Measurements from ENCODE around the gene FILIP1L.

FILIP1L gene

DNA sequence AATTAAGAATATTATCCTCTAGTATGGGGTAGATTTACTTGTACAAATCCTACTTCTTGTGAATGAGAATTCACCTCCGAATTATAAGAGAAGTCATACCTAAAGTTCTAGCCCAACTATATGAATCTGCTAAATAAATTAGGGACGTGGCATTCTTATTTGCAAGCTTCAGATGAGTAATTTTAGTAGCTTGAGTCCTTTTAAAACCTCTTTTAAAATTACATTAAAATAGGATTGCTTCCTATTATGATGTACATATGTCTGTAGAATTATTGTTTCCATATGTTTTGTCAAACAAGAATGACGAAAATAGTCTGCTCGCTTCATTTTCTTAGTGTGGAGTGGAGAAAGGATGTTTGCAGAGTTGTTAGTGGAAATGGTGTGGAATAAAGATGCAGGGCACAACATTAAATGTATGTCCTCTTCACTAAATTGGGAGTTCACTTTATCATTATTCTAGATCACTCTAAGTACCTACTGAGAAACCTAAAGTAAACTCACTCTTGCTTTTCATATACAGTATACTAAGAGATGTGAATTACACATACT lies 237.2 kb downstream of the FILIP1L start:
- intact Hi-C loops (cut with DNase I): no loop called here
- DNase-seq: no peak

DNA sequence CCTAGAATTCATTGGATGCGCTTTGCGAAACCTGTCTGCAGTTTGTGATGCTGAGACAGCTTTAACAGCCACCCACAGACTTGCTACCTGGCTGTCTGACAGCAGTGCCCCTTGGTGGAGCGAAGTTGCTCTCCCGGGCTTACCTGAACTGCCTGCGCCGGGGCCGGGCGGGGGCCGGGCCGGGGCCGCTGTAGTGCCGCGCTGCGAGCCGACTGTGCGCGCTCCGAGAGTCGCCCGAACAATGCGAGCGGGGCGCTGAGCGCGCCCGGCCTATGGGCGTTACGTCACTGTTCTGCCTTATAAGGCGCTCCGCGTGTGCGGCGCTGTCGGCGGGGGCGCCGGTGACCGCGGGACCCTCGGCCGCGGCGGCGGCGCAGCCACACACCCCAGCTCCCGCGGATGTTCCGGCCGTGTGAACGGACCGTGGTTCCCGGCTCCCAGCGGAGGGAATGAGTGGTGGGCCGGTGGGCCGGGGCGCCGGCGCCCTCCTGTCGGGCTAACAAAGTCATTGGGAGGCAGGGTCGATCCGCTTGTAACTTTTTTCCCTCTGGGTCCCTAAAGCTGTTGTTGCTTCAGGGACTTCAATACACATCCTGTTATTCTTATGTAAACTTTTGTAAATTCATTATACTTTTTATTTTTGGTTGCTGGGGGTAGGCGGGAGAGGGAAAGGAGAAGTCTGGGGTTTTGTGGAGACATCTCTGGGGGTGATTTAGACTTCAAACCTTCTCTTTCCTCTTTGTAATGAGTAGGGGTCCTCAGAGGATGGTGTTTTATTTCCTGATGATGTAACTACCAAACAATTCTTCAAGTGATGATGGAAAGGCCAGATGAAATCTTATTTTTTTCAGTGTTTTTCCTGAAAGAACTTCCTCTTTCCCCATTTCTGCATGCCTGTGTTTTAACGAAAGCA lies 238.1 kb downstream of the FILIP1L start:
- intact Hi-C loops (cut with DNase I): no loop called here
- DNase-seq: peak; percentile 23 to 95 (median 68)

DNA sequence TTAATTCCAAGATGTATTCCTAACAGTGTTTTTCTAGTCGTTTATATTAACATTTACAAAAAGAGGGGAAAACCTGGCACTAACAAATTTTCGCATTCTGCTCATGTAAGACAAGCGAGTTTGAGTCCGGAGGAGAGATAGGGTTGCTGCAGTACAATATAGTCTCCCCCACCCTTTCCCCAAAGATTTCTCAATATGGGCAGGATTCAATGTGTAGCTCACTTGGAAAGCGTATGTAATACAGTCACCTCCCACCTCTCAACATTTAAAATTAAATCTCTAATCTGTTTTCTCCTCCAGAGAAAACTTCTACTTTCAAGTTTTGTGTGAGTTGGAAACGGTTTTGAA lies 238.7 kb downstream of the FILIP1L start:
- intact Hi-C loops (cut with DNase I): no loop called here
- DNase-seq: no peak

DNA sequence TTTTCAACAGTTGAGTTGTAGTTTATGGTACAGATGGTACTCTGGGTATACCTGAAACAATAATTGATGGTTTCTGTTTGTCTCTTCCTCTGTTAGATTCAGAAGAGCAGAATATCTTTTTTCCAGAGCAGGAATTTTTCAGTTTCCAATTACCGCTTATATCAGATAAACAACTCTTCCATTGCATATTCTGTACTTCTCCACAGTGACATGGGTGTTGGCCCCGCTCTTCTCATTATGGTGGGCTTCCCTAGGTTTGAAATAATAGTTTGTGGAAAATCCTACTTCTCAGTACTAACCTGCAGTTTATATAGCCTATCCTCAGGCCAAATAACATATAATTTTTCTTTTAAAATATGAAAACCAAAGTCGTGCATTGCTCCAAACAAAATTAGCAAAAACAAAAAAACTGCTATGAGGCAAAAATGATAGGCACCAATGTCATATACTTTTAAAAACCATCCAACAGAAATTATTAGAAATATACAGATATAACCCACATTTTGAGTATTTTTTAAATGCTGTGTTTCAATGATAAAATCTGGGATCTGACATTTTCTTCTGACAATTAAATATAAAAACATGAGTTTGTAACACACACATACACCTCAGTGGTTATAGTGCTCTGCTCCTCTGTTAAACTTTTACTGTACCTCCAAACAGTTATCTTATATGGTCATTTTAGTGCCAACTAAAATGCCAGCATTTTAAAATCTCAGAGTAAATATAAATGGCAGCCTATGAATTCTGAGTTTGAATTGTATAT lies 239.9 kb downstream of the FILIP1L start:
- DNase-seq: no peak
- intact Hi-C loops (cut with DNase I): no loop called here

DNA sequence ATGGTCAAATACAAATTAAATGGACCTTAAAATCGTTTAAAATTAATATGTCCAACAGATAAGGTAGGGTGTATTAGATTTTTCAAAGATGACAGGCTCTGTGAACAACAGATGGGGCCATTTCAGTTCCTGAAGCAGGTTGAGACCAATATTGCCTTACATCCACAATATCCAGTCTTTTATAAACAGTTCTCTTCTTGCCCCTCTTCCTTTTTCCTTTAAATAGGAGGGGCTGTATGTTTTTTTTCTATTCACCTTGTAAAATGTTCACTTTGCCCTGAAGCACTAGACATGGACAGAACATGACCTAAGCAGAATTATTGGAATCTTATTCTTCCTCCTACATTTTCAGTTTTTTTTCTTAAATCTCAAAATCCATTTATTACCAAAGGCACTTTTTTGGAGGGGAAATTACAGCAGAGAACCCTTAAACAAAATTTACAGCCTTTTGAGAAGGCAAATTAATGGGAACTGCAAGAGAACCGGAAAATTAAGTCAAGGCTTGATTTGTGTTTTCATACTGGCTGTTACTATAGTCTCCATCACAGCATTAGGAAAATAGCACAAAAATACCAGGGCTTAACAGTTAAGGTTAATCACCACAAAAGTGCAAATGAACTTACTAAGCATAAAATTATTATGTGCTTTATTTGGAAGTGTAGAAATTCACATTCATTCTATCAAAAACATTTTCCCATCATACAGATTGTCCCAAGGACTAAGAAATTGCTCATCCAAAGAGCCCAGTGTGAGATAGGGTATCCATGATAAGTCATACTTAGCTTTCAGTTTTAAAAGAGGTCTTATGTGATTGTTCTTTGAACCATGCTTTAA lies 240.8 kb downstream of the FILIP1L start:
- DNase-seq: no peak
- intact Hi-C loops (cut with DNase I): no loop called here

DNA sequence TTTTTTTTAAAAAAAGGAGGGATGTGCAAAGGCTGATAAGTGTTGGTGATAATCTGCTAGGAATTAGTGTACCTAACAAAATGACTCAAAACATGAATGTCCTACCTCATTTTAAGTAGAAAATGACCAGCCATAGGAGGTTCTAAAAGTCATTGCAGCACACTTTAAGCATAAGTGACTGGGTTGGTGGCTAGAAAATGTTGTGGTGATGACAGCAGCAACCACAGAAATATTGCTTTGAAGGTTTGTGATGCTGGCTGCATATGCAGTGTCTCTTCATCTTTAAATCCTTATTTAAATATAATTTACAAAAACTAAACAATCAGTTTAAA lies 241.4 kb downstream of the FILIP1L start:
- no peak for DNase-seq
- intact Hi-C loops (cut with DNase I): no loop called here

DNA sequence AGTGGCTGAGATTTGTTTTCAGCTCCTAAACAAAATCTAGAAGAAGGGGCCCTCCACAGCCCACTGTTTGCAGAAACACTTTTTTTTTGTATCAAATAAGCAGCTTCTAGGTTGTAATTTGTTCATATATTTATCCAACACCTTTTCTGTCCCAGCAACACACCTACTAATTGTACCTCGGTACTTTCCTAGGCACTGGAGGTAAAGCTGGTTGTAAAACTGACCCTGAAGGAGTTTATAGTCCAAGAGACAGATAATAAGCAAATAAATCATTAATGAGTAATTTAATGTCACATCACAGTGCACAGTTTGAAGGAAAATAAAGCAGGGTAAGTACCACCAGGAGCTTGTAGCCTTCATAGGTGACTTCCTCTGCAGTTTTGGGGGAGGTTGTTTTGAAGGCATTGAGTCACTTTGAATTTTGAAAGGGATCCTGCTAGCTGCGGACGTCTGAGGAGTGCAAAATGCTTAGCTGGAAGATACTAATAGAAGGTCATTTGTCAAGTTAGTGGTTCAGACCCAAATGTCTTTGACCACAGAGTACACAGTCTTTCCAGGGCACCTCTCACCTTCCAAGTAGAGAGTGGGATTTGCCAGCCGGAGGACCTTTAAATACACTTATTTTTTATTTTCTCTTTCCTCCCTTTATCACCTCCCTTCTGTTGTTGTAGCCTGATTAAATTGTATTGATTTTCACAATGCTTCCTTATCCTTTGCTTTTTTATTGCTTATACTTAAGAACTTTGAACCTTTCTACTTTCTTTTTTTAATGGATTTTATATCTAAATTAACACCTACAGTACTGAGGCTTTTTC lies 242.9 kb downstream of the FILIP1L start:
- intact Hi-C loops (cut with DNase I): no loop called here
- no peak for DNase-seq

DNA sequence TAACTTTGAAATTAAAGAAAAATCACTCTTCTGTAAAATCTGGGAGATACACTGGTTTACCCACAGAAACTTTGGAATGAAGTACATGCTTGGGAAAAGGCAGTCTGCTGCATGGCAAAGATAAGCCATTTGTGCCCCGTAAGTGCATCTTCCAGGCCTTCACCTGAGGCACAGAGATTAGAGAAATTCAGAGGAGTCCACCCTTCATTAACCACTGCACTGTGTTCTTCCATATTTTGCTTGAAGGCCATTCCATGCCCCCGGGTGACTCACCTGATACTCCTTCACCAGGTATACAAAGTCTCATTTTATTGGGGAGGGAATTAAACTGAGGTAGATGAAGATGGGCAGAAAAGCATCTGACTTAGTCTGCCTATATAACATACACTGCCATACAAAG lies 243.6 kb downstream of the FILIP1L start:
- DNase-seq: no peak
- intact Hi-C loops (cut with DNase I): no loop called here

DNA sequence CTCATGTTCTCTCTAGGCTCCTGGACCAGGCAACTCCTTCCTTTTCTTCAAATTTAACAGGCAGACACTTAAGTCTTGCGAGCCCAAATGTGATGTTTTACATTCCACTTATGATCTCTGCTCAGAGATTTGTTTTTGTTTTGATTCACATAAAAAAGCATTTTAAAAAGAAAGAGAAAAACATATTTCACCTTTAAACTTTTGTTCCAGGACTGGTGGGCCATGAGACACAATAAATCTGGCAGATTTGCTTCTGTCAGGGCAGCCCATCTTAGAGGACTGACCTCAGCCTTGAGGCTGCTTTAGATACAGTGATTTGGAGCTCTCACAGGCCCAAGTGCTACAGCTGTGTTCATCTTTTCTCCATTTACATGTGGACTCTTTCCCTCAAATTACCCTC lies 244.7 kb downstream of the FILIP1L start:
- no peak for DNase-seq
- intact Hi-C loops (cut with DNase I): no loop called here

DNA sequence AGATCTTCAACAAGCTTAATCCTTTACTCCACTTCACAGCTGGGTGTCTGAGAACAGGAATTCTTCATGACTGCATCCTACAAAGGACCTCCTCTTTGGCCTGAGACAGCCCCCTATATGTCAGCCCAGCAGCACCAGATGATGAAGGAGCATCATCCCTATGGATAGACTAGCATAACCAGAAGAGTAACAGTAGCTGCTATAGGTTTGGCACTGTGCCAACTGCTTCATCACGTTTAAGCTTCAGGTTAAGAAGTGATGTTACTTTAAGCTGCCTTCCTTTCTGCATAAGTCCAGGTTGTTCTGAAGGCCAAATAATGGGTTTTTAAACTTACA lies 246.0 kb downstream of the FILIP1L start:
- DNase-seq: no peak
- intact Hi-C loops (cut with DNase I): no loop called here

DNA sequence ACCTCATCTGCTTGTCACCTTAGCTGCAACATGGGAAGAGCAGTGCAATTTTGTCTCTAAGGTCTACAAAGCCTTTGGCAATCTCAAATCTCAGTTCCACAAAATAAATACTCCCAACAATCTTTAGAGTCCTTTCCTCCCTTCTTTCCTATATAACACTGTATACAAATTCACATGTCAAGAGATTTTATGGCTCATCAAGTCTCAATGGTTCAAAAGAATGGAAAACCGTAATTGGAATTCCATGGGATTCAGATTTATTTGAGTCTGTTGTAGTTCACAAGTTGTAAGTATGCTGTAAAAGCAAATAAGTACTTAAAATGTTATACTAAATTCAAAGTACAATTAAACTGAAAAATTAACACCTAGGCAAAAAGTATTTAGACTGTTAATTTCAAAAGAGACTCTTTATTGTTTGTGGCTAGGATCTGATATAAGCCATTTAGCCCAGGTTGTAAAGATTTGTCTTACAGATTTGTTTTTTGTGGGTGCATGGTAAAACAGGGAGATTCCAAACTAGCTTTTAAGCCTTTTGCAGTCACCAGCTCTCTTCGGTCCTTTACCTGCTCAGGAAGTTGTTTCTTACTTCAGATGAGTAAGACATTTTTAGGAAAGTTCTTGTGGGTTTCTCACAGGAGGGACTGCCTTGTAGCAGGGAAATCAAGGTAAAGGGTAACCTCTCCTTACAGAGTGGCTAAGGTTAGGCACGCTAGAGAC lies 246.5 kb downstream of the FILIP1L start:
- no peak for DNase-seq
- intact Hi-C loops (cut with DNase I): no loop called here

DNA sequence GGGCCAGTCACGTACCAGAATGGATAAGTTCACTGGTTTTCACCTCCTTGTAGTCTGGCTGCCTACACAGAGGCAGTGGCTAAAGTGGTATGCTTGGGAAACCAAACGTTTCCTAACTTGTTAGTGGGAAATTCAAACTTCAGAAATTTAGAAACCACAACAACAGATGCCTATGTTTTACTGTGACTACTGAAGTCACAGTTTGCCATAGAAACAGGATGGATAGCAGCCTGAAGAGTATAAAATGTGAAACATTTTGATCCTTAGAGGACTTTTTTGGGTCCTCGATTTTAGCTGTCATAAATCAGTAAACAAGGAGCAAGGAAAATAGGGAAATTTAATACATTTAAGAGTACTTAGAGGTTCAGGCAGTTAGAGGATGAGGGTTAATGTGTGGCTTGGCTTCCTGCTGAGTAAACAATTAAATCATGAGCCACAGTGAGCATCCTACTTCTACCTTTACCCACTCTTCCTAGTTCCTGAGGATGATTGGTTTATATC lies 248.0 kb downstream of the FILIP1L start:
- intact Hi-C loops (cut with DNase I): no loop called here
- DNase-seq: no peak

DNA sequence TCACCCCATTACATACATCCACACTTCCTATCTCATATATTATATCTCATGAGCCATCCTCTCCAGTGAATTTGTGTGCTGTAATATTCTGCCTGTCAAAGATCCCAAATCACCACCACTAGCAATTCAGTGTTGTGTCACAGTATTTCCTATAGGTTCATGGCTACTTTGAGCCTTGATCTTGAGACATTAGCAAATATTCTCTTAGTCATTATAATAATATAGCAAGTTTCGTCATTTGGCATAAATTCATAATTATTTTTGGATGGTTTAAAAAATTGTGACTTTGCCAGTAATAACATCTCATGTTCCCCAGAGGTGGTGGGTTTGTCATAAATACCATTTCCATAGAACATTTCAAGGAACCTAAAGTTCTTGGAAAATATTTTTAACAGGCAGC lies 249.0 kb downstream of the FILIP1L start:
- DNase-seq: no peak
- intact Hi-C loops (cut with DNase I): no loop called here

DNA sequence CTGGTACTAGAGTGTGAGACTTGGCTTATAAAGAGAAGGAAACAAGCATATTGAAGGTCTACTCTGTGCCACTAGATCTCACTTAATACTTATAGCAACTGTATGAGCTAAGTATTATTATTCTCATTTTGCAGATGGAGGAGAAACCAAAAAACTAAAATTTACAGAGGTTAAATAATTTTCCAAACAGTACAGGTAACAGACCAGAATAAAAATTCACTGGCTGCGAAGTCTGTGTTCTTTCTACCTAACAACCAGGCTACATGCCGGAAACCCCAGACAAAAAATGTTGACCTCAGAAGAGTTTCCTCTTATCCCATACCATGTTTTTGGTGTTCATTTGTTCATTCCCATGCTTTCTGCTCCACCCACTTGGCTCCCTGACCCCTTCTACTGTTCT lies 250.0 kb downstream of the FILIP1L start:
- DNase-seq: no peak
- intact Hi-C loops (cut with DNase I): no loop called here

DNA sequence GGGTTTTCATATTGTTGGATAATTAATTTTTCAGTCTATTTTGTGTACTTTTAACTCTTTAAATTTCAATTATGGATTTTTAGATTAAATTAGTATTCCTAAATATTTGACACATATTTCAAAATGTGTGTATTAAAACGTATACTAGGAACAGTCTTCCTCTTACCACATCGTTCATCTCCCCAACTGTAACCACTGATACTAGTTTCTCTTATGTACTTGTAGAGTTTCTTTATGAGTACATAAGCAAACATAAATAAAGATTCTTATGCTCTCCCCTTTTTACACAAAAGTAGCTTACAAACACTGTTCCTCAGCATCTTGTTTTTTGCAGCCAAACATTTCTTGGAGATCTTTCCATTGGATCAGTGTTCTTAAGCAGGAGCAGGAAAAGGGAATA lies 250.7 kb downstream of the FILIP1L start:
- intact Hi-C loops (cut with DNase I): no loop called here
- DNase-seq: no peak

DNA sequence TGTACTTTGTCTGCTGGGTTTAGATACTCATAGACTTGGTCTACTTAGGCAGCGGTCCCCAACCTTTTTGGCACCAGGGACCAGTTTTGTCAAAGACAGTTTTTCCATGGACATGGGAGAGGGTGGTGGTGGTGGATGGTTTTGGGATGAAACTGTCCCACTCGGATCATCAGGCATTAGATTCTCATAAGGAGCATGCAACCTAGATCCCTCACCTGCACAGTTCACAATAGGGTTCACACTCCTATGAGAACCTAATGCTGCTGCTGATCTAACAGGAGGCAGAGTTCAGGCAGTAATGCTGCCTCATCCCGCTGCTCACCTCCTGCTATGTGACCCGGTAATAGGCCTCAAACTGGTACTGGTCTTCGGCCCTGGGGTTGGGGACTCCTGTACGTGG lies 251.3 kb downstream of the FILIP1L start:
- DNase-seq: no peak
- intact Hi-C loops (cut with DNase I): no loop called here

DNA sequence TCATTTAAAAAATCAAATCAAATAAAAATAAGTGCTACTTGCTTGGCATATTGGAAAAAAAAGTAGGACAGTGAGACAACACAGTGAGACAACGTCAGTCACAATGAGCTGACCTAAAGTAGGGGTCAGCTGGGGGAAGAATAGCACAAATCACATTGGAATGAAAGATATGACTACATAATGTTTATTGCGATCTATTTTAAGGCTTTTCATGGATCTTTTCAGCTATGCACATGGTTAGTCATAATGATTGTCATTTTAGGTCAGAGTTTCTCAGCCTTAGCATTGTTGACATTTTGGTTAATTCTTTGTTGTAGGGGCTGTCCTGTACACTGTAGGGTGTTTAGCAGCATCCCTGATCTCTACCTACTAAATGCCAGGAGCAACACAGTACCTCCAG lies 252.1 kb downstream of the FILIP1L start:
- no peak for DNase-seq
- intact Hi-C loops (cut with DNase I): no loop called here

DNA sequence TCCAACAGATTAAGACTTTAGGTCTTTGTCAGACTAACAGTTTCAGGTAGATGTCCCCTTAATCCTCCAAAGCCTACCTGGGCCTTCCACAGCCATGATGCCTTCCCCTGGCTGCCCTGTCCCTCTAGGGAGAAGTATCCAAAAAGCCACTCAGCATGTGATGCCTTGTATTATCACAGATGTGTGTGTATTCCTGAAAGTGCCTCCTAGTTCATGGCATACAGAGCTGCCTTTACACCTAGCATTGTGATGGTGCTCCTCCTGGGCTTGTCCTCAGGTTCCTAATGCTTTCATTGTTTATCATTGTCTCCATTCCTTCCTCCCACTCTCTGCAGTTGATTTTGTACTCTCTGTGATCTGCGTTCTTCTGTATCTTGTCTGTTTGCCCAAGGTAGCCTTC lies 253.1 kb downstream of the FILIP1L start:
- intact Hi-C loops (cut with DNase I): no loop called here
- DNase-seq: no peak

DNA sequence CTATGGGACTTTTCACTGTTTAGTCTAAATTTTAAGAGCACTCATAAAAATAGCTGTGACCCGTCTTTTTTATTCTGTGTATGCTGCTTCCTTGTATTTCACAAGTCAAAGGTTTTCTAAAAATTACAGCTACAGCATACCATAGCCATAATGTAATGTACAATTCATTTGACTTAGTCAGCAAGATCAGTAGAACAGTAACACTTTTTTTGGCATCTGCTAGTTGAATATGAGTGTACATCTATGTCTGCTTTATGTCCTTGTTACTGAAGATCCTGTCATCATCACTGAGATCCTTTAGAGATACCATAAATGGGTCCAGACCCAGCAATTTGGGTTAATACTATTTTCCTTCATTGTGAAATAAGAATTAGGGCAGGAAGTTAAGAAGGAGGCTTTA lies 254.5 kb downstream of the FILIP1L start:
- DNase-seq: no peak
- intact Hi-C loops (cut with DNase I): no loop called here

DNA sequence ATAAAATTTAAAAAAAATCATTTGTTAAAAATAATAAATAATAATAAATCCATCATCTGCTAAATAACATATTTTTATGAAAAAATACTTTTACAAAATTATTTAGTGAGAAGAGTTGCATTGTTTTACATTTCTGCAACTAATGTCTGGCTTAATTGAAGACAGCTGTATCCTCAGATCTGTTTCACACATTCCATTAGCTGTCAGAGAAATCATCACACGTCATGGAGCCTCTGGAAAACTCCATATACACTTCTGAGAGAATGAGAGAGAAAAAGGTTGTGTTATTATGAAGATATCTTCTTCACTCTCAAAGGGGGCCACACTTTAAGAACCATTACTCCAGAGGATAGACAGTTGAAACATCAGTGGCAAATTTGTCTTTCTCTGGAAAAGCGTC lies 255.8 kb downstream of the FILIP1L start:
- intact Hi-C loops (cut with DNase I): no loop called here
- no peak for DNase-seq

Measured in posterior cingulate gyrus (tissue), 11 donors.